Measurements from ENCODE around the gene RBP3. TPM values are rescaled to one million over a fixed set of nuclear protein-coding genes. Genes with fewer than 3 reads are reported as not detected.

Gene RBP3
- total RNA-seq, 1 experiment from 2014 or later = not detected

DNA sequence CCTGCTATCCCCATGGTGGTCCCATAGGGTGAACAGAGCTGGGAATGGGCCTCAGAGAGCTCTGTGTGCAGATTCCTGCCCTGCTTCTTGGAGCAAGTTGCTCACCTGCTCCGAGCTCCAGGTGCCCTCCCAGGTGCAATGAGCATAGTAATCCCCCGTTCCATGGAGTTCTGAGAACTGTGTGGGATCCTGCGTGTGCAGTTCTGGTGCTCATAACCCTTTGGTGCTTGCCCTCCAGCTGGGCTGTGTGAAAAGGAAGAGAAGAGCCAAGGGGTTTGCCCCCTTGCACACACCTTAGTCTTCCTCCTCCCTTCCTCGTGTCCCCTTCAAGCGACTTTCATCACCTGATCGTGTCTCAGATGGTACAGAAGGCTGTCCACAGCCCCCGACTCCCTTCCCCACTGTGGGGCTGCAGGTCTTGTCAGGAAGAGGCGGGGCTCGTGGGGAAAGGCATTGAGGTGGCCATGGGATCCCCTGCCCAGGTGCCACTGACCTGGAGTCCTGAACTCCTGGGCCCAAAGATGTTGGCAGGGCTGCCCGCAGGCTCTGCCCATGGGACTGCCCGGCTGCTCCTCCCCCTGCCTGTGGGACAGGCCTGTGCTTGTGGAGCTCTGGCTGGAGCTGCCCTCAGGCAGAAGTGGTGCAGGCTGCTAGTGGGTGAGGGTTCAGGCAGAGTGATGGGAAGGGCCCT lies 57.8 kb downstream of the RBP3 start:
- peak; percentile 46 for ATAC-seq
- no peak overlapping the region for H2AFZ ChIP-seq (ENCODE audit: low read depth, low read length, poor library complexity, severe bottlenecking)
- H4K20me1 ChIP-seq (ENCODE audit: insufficient read depth) = no peaks in the 10 kb centered on the region
- H3K9ac ChIP-seq (ENCODE audit: low read length) = peak overlapping the region; percentile 69
- peak overlapping the region; percentile 92 for H3K27ac ChIP-seq (ENCODE audit: low read depth, low read length)
- no peaks in the 10 kb centered on the region for H3K79me2 ChIP-seq (ENCODE audit: insufficient read depth, low read length)
- peak overlapping the region in 1 of 2 experiments; percentile 41; a peak in 3 of 4 replicates for H3K4me3 ChIP-seq (replicated peaks in 1 of 2; ENCODE audit: low read depth in 1 of 2, low read length in 2 of 2)
- ChIA-PET RAD21 (ENCODE audit: low non-redundant PET in 1 of 2, low total read pairs in 2 of 2, uncharacterized antibody in 2 of 2, unreplicated experiment in 2 of 2) (no interaction called here), POLR2A (interaction anchor here (0.8 to 1.4 kb wide), 2 partner anchors 10 to 16 kb away, joined by 3 to 4 read pairs; no protein-coding TSS in a partner anchor), CTCF (no interaction called here)
- peaks cover 68 to 94% of the 10 kb centered on the region in 2 experiments for H3K4me1 ChIP-seq (ENCODE audit: control insufficient read depth in 1 of 2, insufficient read depth in 2 of 2, low read length in 2 of 2)
- TF ChIP-seq CEBPB (IDR thresholded peaks at IDR 0.05; ENCODE audit: low read depth) (no peak), EZH2phosphoT487 (IDR thresholded peaks at IDR 0.05; ENCODE audit: borderline replicate concordance) (no peak), RAD21 (IDR thresholded peaks at IDR 0.05; ENCODE audit: low read depth) (no peak), YY1 (IDR thresholded peaks at IDR 0.05; ENCODE audit: extremely low read depth, insufficient replicate concordance, low read depth, low read length) (no peak), ATF3 (IDR thresholded peaks at IDR 0.05) (no peak), EZH2 (IDR thresholded peaks at IDR 0.05) (no peak), POLR2AphosphoS5 (IDR thresholded peaks at IDR 0.05; ENCODE audit: low read depth, low read length) (no peak), SRF (IDR thresholded peaks at IDR 0.05; ENCODE audit: low read depth) (no peak), POLR2A (IDR thresholded peaks at IDR 0.05; ENCODE audit: borderline replicate concordance, extremely low read depth, insufficient read depth, insufficient read length) (no peak), SP1 (IDR thresholded peaks at IDR 0.05; ENCODE audit: low read depth) (no peak), ELF1 (IDR thresholded peaks at IDR 0.05; ENCODE audit: borderline replicate concordance, low read depth) (no peak), CBX3 (IDR thresholded peaks at IDR 0.05; ENCODE audit: low read depth) (no peak), FOSL1 (IDR thresholded peaks at IDR 0.05; ENCODE audit: low read depth) (no peak), CTCF (IDR thresholded peaks at IDR 0.05 in 2 of 3, conservative IDR thresholded peaks at IDR 0.05 in 1 of 3; ENCODE audit: borderline replicate concordance in 1 of 3, insufficient read depth in 1 of 3, low read depth in 2 of 3, low read length in 2 of 3) (no peak), ZNF274 (IDR thresholded peaks at IDR 0.05; ENCODE audit: low read depth, low read length) (no peak), SIN3A (IDR thresholded peaks at IDR 0.05; ENCODE audit: low read depth) (no peak), ZFX (IDR thresholded peaks at IDR 0.05) (no peak), JUND (IDR thresholded peaks at IDR 0.05) (no peak)
- TF ChIP-seq, protein P1, sequence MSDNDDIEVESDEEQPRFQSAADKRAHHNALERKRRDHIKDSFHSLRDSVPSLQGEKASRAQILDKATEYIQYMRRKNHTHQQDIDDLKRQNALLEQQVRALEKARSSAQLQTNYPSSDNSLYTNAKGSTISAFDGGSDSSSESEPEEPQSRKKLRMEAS (IDR thresholded peaks at IDR 0.05) = no peak
- TF ChIP-seq, protein P2, sequence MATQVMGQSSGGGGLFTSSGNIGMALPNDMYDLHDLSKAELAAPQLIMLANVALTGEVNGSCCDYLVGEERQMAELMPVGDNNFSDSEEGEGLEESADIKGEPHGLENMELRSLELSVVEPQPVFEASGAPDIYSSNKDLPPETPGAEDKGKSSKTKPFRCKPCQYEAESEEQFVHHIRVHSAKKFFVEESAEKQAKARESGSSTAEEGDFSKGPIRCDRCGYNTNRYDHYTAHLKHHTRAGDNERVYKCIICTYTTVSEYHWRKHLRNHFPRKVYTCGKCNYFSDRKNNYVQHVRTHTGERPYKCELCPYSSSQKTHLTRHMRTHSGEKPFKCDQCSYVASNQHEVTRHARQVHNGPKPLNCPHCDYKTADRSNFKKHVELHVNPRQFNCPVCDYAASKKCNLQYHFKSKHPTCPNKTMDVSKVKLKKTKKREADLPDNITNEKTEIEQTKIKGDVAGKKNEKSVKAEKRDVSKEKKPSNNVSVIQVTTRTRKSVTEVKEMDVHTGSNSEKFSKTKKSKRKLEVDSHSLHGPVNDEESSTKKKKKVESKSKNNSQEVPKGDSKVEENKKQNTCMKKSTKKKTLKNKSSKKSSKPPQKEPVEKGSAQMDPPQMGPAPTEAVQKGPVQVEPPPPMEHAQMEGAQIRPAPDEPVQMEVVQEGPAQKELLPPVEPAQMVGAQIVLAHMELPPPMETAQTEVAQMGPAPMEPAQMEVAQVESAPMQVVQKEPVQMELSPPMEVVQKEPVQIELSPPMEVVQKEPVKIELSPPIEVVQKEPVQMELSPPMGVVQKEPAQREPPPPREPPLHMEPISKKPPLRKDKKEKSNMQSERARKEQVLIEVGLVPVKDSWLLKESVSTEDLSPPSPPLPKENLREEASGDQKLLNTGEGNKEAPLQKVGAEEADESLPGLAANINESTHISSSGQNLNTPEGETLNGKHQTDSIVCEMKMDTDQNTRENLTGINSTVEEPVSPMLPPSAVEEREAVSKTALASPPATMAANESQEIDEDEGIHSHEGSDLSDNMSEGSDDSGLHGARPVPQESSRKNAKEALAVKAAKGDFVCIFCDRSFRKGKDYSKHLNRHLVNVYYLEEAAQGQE (IDR thresholded peaks at IDR 0.05; ENCODE audit: low read depth) = no peak
- DNase-seq (ENCODE audit: low read depth, low spot score) = no peak
- H3K27me3 ChIP-seq (ENCODE audit: insufficient read depth, low read length) = no peaks in the 10 kb centered on the region
- H3K36me3 ChIP-seq (ENCODE audit: control insufficient read depth in 1 of 2, insufficient read depth in 2 of 2, low read length in 2 of 2) = no peaks in the 10 kb centered on the region
- intact Hi-C loops (cut with micrococcal nuclease) = no loop called here
- peak overlapping the region; percentile 93 for H3K4me2 ChIP-seq (ENCODE audit: low read length)
- BruUV-seq (replicated peaks) = no TSS peak
- no peaks in the 10 kb centered on the region for H3K9me2 ChIP-seq (ENCODE audit: insufficient read depth)
- H3K9me3 ChIP-seq (ENCODE audit: control insufficient read depth in 1 of 2, insufficient read depth in 1 of 2, low read depth in 1 of 2, low read length in 2 of 2) = no peaks in the 10 kb centered on the region
